GM19452 (cell line): ENCODE measurements around the gene TRA2B.
"Not testable (repeated sequence)": the region's sequence is repeated elsewhere in the genome, so short reads cannot be mapped to it uniquely, and the experiment has no call there.

Experiments
- ATAC-seq: cut with Tn5 transposase; IDR thresholded peaks from one replicate; pipeline ENCODE4 v1.9.1; 2021; ENCODE audit not compliant: unreplicated experiment

TRA2B gene

GRCh38 chr3:185929192-185930151, 8.3 kb downstream of the TRA2B start:
- ATAC-seq: no peak

GRCh38 chr3:185928496-185928895, 9.3 kb downstream of the TRA2B start:
- ATAC-seq: no peak

GRCh38 chr3:185927501-185928200, 10.2 kb downstream of the TRA2B start:
- ATAC-seq: no peak

GRCh38 chr3:185926445-185926844, 11.4 kb downstream of the TRA2B start:
- ATAC-seq: no peak

GRCh38 chr3:185925353-185925752, 12.5 kb downstream of the TRA2B start:
- ATAC-seq: no peak

- ATAC-seq: no peak
These were observed 13.4 kb downstream of the TRA2B start for GRCh38 chr3:185924375-185924774.

- ATAC-seq: no peak
These were observed 17.6 kb downstream of the TRA2B start for GRCh38 chr3:185920184-185920583.

GRCh38 chr3:185916042-185916833, 21.6 kb downstream of the TRA2B start:
- ATAC-seq: no peak

- no peak for ATAC-seq
These were observed 22.2 kb downstream of the TRA2B start for GRCh38 chr3:185915642-185916041.

- no peak for ATAC-seq
These were observed 22.7 kb downstream of the TRA2B start for GRCh38 chr3:185914911-185915629.

GRCh38 chr3:185912929-185913901, 24.6 kb downstream of the TRA2B start:
- no peak for ATAC-seq

- ATAC-seq: no peak
These were observed 25.3 kb downstream of the TRA2B start for GRCh38 chr3:185912512-185912911.

GRCh38 chr3:185911076-185911448, 26.8 kb downstream of the TRA2B start:
- not testable (repeated sequence) for ATAC-seq

GRCh38 chr3:185910322-185911075, 27.3 kb downstream of the TRA2B start:
- ATAC-seq: not testable (repeated sequence)

- not testable (repeated sequence) for ATAC-seq
These were observed 27.9 kb downstream of the TRA2B start for GRCh38 chr3:185909913-185910312.

GRCh38 chr3:185900228-185900627, 37.6 kb downstream of the TRA2B start:
- no peak for ATAC-seq

- no peak for ATAC-seq
These were observed 41.2 kb downstream of the TRA2B start for GRCh38 chr3:185896636-185897035.

GRCh38 chr3:185887066-185887465, 50.7 kb downstream of the TRA2B start:
- no peak for ATAC-seq

GRCh38 chr3:185884641-185885040, 53.2 kb downstream of the TRA2B start:
- no peak for ATAC-seq
